Activated CD4-positive, alpha-beta T cell treated with anti-CD3 and anti-CD28 coated beads for 24 hours (primary cell): ENCODE measurements around the gene KLHL40.
"Not testable (repeated sequence)": the region's sequence is repeated elsewhere in the genome, so short reads cannot be mapped to it uniquely, and the experiment has no call there.

ENCODE experiments used
- DNase-seq, 2 donors: peaks; one replicate each; pipeline ENCODE4 v3.0.0-alpha.2; 2020; ENCODE audit warnings: low read depth in 2 of 2

Gene KLHL40

GRCh38 chr3:42722442-42722841 is 37.1 kb downstream of the KLHL40 start:
- not testable (repeated sequence) for DNase-seq

GRCh38 chr3:42723219-42723618 is 37.9 kb downstream of the KLHL40 start:
- DNase-seq, result no peak

- no peak for DNase-seq
These were observed 40.1 kb downstream of the KLHL40 start for GRCh38 chr3:42725454-42725853.

GRCh38 chr3:42728056-42728455 is 42.7 kb downstream of the KLHL40 start:
- DNase-seq, result no peak

- DNase-seq, result no peak
These were observed 43.5 kb downstream of the KLHL40 start for GRCh38 chr3:42728668-42729364.

- DNase-seq, result no peak
These were observed 44.2 kb downstream of the KLHL40 start for GRCh38 chr3:42729404-42730145.

- no peak for DNase-seq
These were observed 45.0 kb downstream of the KLHL40 start for GRCh38 chr3:42730294-42730693.

GRCh38 chr3:42730706-42731420 is 45.5 kb downstream of the KLHL40 start:
- DNase-seq, result no peak

GRCh38 chr3:42731476-42732195 is 46.3 kb downstream of the KLHL40 start:
- DNase-seq, result no peak

- no peak for DNase-seq
These were observed 47.0 kb downstream of the KLHL40 start for GRCh38 chr3:42732196-42732828.

GRCh38 chr3:42732829-42733459 is 47.6 kb downstream of the KLHL40 start:
- DNase-seq, result no peak

- DNase-seq, result no peak
These were observed 48.3 kb downstream of the KLHL40 start for GRCh38 chr3:42733501-42734262.

- no peak for DNase-seq
These were observed 49.0 kb downstream of the KLHL40 start for GRCh38 chr3:42734263-42734860.

GRCh38 chr3:42735019-42735418 is 49.7 kb downstream of the KLHL40 start:
- no peak for DNase-seq

- DNase-seq, result no peak
These were observed 50.3 kb downstream of the KLHL40 start for GRCh38 chr3:42735615-42736014.

- DNase-seq, result no peak
These were observed 50.7 kb downstream of the KLHL40 start for GRCh38 chr3:42736081-42736480.

- no peak for DNase-seq
These were observed 51.2 kb downstream of the KLHL40 start for GRCh38 chr3:42736531-42736930.

GRCh38 chr3:42739401-42740158 is 54.2 kb downstream of the KLHL40 start:
- DNase-seq, result no peak

GRCh38 chr3:42741796-42742195 is 56.5 kb downstream of the KLHL40 start:
- DNase-seq, result no peak
